Measurements from ENCODE around the gene RAB17.

RAB17 gene, protein sequence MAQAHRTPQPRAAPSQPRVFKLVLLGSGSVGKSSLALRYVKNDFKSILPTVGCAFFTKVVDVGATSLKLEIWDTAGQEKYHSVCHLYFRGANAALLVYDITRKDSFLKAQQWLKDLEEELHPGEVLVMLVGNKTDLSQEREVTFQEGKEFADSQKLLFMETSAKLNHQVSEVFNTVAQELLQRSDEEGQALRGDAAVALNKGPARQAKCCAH

DNA sequence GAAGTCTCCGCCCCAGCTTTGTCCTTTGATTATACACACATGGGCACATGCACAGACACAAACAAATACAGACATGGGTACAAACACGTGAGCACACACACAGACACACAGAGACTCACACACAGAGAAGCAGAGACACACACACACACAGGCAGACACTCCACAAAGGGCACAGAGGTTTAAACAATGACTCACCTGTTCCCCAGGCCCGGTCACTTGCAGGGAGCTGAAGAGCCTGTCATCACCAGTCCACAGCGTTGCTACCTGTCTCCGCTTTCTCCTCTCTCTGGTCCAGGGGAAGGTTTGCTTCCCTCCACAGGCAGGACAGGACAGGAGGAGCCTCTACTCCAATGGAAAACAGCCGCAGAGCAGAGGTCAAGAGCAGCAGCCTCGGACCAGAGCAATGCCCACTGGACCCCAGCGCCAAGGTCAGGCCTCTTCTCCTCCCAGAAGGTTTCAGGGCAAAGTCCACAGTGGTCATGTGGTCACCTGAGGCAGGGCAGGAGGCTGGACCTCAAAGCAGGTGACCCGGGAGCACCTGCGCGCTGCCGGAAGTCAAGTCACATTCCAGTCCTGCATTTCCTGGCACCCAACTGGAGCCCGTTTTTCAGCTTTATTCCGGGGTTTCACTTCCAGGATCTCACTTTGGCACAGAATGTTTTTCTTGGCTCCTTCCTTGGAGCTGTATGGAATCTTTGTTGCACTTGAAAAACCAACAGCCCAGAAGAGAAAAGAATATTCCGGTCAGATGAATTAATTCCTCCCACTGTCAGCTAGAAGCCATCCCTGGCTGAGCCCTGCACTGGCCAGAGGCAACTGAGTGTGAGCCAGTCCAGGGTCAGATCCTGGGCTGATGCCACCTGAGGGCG lies at the start of gene RAB17:
TSS of gene RAB17 (minus strand) at position 463 of the 869 bp plus-strand sequence. CDS start 4,580 bp downstream, outside the sequence.
- no peak for DNase-seq

- DNase-seq, result no peak
Measured at GRCh38 chr2:237639836-237640220, 49.3 kb upstream of the RAB17 start.

GRCh38 chr2:237639052-237639835 lies 48.7 kb upstream of the RAB17 start:
- no peak for DNase-seq

- DNase-seq, result no peak
Measured at GRCh38 chr2:237638176-237638575, 47.6 kb upstream of the RAB17 start.

DNA sequence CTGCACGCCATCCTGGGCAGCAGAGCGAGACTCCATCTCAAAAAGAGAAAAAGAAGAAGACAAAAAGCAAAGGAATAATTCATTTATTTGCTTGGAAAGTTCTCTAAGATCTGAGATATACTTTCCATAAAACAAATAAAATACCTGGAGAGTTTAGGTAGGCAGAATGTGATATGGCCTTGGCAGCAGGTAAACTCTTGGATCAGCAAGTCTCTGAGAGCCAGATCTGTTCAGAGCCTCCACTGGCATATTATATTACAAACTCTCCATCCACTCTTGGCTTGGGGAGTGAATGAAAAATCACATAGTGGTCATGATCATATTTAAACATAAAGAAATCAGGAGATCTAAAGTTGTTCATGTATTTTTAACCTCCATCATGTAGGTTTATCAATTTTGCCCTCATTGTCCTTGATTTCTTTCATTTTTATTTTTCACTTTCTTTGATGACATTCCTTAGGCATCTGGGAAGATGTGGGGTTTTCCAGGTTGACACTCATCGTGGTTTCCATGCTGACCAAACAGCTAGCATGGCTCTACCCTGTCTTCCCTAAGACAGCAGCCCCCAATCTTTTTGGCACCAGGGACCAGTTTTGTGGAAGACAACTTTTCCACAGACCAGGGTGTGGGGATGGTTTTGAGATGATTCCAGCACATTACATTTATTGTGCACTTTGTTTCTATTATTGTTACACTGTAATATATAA lies 47.0 kb upstream of the RAB17 start:
- no peak for DNase-seq

DNA sequence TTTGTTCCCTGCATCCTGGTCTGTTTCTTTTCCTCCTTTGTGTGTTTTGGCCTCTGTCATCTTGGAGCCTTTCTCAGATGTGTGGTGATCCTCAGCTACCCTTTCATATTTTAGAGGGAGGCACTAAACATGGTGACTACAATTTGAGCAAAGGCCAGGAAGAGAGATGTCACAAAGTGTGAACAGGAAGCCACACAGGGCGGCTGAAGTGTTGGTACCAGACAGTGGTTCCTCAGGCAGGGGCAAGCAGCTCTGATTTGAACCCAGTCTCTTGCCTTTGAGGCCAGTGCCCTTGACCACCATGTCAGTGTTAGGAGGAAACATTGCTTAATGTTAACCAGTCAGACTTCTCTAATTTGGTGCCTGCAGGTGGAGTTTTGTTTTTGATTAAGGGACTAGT lies 46.0 kb upstream of the RAB17 start:
- no peak for DNase-seq

GRCh38 chr2:237633061-237633561 lies 42.6 kb upstream of the RAB17 start:
- no peak for DNase-seq

GRCh38 chr2:237631801-237632585 lies 41.5 kb upstream of the RAB17 start:
- no peak for DNase-seq

DNA sequence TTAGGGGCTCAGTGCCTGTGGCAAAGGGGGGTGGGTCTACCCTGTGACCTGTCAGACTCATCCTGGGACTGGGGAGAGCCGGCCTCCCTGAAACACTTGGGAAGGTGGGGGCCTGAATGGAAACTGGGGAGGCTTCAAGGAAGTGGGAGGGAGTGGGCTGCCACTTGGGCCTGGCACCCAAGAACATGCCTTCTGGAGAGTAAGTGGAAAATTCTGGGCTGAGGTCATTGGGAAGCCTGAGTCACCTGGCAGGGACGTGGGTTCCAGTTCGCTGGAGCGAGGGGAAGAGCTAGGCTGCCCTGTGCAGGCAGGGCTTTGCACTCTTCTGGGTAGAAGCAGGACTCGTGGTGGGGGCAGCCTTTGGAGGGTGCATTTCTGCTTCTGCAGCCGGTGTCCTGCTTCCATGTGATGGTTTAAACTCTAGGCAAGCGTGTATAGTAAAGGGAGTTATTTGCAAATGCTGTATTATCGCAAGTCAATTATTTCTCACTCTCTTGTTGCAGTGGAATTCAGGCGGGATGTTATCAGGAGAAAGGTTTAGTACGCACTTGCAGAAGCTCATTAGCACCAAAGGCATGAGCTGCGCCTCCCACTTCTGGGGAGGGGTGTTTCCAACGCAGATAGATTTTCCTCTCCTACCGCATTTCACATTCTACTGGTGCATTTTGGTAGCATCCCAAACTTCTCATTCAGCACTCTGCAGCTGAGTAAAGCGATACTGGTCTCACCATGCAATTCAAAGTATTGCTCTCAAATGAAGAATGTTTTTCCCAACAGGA lies 40.7 kb upstream of the RAB17 start:
- no peak for DNase-seq

DNA sequence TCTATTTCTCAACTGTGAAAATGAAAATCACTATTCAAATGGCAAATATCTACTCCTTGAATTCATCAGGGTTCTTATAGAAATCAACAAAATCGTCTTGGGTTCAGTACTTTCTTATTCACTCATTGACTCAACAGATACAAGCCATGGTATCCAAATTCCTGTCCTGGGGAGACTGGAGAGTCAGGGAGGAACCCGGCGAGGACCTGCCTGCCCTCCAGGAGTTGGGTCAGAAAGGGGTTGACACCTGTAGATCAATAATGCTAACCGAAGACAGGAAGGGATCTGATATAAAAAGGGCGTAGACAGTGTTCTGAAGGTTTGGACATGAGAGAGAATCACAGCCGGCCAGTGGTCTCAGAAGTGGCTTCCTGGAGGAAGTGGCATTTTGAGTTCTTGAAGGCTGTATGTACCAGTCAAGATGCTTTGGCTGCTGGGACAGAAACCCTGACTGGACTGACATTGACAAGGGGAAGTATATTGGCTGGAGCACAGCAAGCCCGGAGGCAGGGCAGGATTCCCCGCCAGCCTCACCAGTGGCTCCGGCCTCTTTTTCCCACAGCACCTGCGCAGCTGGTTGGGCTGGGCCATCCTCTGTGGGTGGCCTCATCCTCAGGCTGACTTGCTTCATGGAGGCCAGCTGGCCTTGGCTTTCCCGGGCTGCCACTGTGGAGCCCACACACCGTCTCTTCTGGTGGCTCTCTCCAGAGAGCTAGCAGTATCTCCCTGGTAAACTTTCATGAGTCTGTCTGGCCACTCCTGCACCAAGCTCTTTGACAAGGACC lies 39.9 kb upstream of the RAB17 start:
- no peak for DNase-seq

DNA sequence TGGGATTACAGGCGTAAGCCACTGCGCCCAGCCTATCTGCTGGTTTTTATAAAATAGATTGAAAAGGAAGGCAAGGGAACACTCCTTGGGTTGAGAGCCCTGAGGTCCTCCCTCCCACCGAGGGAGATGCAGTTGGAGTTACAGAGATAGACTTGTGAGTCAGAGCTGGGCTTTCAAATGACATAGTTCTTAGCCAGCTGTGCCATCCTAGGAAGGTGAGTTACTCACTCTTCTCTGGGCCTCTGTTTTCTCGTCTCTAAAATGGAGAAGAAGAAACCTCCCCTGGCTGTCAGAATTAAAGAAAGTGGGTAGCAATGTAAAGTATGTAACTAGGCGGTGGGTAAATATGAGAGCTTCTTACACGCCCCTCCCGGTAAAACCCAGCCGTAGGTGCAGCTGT lies 39.2 kb upstream of the RAB17 start:
- DNase-seq, result no peak

- DNase-seq, result no peak
Measured at GRCh38 chr2:237629188-237629534, 38.6 kb upstream of the RAB17 start.

- DNase-seq, result no peak
Measured at GRCh38 chr2:237628247-237629187, 38.0 kb upstream of the RAB17 start.

DNA sequence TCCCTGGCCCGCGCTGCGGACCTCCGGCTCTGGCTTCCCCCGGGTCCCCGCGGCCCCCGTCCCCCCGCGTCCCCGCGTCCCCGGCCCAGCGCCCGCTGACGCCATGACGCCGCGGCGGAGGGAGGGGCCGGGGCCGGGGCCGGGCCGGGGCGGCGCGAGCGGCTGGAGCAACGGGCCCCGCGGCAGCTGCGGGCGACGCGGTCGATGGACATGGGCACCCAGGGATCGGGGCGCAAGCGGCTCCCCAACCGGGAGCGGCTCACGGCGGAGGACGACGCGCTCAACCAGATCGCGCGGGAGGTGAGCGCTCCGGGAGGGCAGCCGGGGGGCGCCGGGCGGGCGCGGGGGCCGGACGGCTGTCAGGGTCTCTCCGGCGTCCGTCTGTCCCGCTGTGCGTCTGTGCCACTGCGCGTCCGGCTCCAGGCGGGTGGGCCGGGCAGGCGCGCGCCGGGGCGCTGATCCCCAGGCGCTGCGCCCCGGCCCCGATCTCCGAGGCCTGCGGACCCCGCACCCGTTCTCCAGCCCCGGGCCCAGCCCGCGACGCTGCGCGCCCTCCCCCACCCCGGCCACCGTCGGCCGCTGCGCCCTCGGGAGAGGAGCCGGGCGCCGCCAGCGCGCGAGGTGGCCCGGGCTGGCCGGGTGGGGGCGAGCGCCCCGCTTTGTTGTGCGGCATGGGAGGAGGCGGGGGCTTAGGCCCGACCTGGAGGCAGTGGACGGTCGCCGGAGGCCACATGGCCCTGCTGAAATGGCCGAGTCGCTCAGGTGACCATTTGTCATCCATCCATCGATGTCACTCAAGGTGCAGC lies 37.1 kb upstream of the RAB17 start, which contains the start of gene LRRFIP1:
TSS of gene LRRFIP1 (plus strand) at position 147 of the 806 bp plus-strand sequence. CDS start at position 205, 58 bp downstream.
- DNase-seq, result peak; percentile 40

DNA sequence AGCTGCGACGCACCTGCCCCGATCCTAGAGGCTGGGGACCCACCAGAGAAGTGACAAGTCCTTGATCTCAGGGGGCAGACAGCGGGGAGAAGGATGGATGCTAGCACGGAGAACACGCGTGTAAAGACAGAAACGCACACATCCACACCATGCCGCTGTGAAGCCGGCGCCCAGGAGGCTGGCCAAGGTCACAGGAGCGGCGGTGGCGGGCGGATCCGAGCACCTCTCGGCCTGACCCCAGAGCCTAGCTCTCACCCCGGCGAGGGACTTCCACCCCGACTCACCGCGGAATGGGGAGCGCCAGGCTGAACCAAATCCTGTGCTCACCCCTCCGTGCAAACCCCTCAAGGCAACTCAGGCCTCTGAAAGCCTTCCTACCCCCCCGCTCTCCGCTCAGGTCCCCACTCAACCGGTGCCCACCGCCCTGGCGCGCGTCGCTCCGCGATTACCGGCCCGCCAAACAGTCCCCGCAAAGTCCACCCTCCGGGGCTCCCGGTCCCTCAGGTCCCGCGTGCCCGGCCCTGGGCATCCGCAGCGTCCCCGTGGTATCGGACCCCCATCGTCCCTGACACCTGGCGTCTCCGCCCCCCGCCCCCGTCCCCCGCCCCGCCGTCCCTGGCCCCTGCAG lies 36.4 kb upstream of the RAB17 start:
- DNase-seq, result no peak

DNA sequence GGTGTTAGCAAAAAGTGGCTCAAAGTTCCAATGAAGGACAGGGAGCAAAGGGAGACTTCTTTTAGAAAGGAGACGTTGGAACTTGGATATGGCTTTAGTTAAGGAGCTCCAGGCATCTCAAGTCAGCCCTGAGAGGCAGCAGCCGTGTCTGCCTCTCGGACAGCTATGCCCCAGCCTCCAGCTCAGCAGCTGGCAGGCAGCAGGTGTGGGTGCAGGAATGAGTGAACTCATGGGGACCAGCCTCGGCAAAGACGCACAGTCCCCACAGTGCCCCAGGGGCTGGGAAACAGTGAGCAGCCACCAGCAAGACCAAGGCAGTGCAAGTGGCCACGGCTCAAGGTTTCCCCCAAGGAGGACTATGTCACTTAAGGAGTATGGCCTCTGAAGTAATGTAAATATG lies 35.2 kb upstream of the RAB17 start:
- no peak for DNase-seq

DNA sequence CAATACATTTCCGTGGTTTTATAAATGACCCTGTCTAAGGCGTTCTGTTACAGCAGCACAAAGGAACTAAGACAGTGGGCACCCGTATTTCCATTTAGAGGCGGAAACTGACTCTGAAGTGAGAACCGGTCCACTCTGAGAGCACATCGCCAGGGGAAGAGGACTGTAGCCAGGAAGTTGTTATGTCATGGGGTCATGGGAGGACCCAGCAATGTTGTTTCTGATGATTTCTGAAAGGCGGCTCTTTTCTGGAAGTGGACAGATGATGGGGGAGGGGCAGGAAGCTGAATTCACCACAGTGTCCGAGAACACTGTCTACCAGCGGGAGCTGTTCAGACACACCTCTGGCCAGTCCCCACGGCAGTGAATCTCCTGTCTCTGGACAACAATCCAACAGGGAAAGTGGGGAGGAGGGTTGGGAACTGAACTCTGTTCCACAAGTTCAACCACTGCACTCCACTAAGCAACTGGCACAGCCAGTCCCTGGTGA lies 34.7 kb upstream of the RAB17 start:
- no peak for DNase-seq

Measured in stimulated activated CD4-positive, alpha-beta T cell treated with anti-CD3 and anti-CD28 coated beads, Interleukin-4, amount 100 ng/mL, for 1 hour (primary cell).